ACHN (cell line): ENCODE data around the gene GABBR1.

ENCODE experiments used
- DNase-seq: peaks from one replicate; pipeline ENCODE4 v3.0.0-alpha.2; 2015
- in situ Hi-C: cut with HindIII; loops from 2 replicates; pipeline ENCODE4 v1.10.0; 2017; ENCODE audit warnings: low sequenced_read_pairs, low pct_ligation_motif_present, low pct_unique_long_range_greater_than_20kb

GABBR1 gene

GRCh38 chr6:29552512-29553051 lies 80.4 kb downstream of the GABBR1 start:
- peak; percentile 9 for DNase-seq
- in situ Hi-C loops = no loop called here

GRCh38 chr6:29547573-29547972 lies 85.4 kb downstream of the GABBR1 start:
- no peak for DNase-seq
- in situ Hi-C loops = no loop called here

- in situ Hi-C loops = no loop called here
- DNase-seq = no peak
These were observed 95.1 kb downstream of the GABBR1 start for GRCh38 chr6:29537714-29538403.

- in situ Hi-C loops = no loop called here
- DNase-seq = no peak
These were observed 100.5 kb downstream of the GABBR1 start for GRCh38 chr6:29532320-29532951.

GRCh38 chr6:29531668-29532067 lies 101.3 kb downstream of the GABBR1 start:
- DNase-seq = no peak
- in situ Hi-C loops = no loop called here

GRCh38 chr6:29530671-29531310 lies 102.2 kb downstream of the GABBR1 start:
- in situ Hi-C loops = no loop called here
- no peak for DNase-seq

- in situ Hi-C loops = no loop called here
- DNase-seq = no peak
These were observed 103.0 kb downstream of the GABBR1 start for GRCh38 chr6:29529956-29530355.

GRCh38 chr6:29528988-29529560 lies 103.9 kb downstream of the GABBR1 start:
- in situ Hi-C loops = no loop called here

GRCh38 chr6:29528300-29528931 lies 104.6 kb downstream of the GABBR1 start:
- DNase-seq = no peak
- in situ Hi-C loops = no loop called here

More at GRCh38 chr6:29528988-29529560, 103.9 kb downstream of the GABBR1 start:
- no peak for DNase-seq

GRCh38 chr6:29527564-29527963 lies 105.4 kb downstream of the GABBR1 start:
- DNase-seq = no peak
- in situ Hi-C loops = no loop called here

GRCh38 chr6:29527126-29527525 lies 105.9 kb downstream of the GABBR1 start:
- in situ Hi-C loops = no loop called here

GRCh38 chr6:29525311-29525639 lies 107.7 kb downstream of the GABBR1 start:
- no peak for DNase-seq
- in situ Hi-C loops = no loop called here

More at GRCh38 chr6:29527126-29527525, 105.9 kb downstream of the GABBR1 start:
- DNase-seq = no peak

GRCh38 chr6:29524444-29525310 lies 108.3 kb downstream of the GABBR1 start:
- in situ Hi-C loops = no loop called here
- no peak for DNase-seq

- DNase-seq = no peak
- in situ Hi-C loops = no loop called here
These were observed 108.9 kb downstream of the GABBR1 start for GRCh38 chr6:29524044-29524443.

GRCh38 chr6:29522227-29522626 lies 110.8 kb downstream of the GABBR1 start:
- DNase-seq = no peak
- in situ Hi-C loops = no loop called here

- in situ Hi-C loops = no loop called here
- DNase-seq = no peak
These were observed 111.8 kb downstream of the GABBR1 start for GRCh38 chr6:29521006-29521680.

- in situ Hi-C loops = no loop called here
- no peak for DNase-seq
These were observed 112.8 kb downstream of the GABBR1 start for GRCh38 chr6:29520232-29520631.
